GM12872 (cell line): ENCODE data around the gene ZNF581.

ENCODE experiments used
- CTCF ChIP-seq: IDR thresholded peaks from 3 replicates; pipeline ENCODE4 v1.5.1; 2011; ENCODE audit warnings: low read depth, mild to moderate bottlenecking, low read length, moderate library complexity; ENCODE audit not compliant: insufficient read depth

Gene ZNF581

GRCh38 chr19:55672418-55672817 lies 29.0 kb downstream of the ZNF581 start:
- no peak for TF ChIP-seq CTCF

- no peak for TF ChIP-seq CTCF
Observed at GRCh38 chr19:55673465-55673864, 30.0 kb downstream of the ZNF581 start.

GRCh38 chr19:55673889-55674288 lies 30.4 kb downstream of the ZNF581 start:
- TF ChIP-seq CTCF = no peak

GRCh38 chr19:55674459-55674840 lies 31.0 kb downstream of the ZNF581 start:
- no peak for TF ChIP-seq CTCF

GRCh38 chr19:55674841-55675660 lies 31.6 kb downstream of the ZNF581 start, which contains the start of gene EPN1:
EPN1 (plus strand) TSS chr19:55675226; CDS start chr19:55678628, 3,402 bp downstream.
- TF ChIP-seq CTCF = no peak

- TF ChIP-seq CTCF = no peak
Observed at GRCh38 chr19:55675661-55676354, 32.4 kb downstream of the ZNF581 start.

- no peak for TF ChIP-seq CTCF
Observed at GRCh38 chr19:55676383-55676782, 32.9 kb downstream of the ZNF581 start.
